D721Med (cell line): ENCODE measurements around the gene NDUFS7.

Experiments used
- DNase-seq: peaks from one replicate; pipeline ENCODE4 v3.0.0; 2011; ENCODE audit warnings: low spot score; ENCODE audit not compliant: insufficient read length
- FAIRE-seq: peaks from 2 replicates; lab custom pipeline; 2011; peaks lifted over from hg19 to GRCh38; lab: Jason Lieb, UNC
- TF ChIP-seq, protein P1 (sequence below): IDR thresholded peaks from 2 replicates; pipeline ENCODE4 v1.5.1; 2012; ENCODE audit warnings: mild to moderate bottlenecking, control low read depth; ENCODE audit not compliant: insufficient read depth; ENCODE audit errors: missing control alignments

NDUFS7 gene

DNA sequence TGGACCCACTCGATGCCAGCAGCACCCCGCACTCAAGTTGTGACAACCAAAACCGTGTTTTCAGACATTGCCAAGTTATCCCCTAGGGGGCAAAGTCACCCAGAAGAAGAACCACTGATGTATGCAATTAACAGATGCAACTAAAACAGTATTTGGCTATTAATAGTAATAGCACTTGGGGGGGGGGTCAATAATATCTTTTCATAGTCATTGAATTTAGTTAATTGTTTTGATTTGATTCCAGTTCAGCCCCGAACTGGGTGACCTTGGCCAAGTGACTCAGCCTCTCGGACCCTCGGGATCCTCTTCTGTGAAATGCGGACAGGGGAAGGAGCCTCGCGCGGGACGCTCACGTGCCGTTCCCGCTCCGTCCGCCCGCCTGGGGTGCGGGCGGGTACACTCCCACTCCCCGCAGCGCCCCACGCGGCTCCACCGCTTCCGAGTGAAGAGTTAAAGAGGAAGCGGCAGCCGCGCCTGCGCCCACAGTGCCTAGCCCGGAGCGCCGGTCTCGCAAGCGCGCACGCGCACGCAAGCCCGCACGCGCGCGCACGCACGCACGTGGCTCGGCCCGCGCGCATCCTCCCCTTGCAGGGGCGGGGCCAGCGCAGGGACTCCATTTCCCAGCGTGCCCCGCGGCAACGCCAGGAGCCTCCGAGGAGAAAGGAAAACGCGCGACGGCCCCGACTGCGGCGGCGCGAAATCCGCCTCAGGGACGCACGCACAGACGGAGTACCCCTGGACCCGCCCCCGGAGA is 23.2 kb downstream of the NDUFS7 start:
- TF ChIP-seq, protein P1, sequence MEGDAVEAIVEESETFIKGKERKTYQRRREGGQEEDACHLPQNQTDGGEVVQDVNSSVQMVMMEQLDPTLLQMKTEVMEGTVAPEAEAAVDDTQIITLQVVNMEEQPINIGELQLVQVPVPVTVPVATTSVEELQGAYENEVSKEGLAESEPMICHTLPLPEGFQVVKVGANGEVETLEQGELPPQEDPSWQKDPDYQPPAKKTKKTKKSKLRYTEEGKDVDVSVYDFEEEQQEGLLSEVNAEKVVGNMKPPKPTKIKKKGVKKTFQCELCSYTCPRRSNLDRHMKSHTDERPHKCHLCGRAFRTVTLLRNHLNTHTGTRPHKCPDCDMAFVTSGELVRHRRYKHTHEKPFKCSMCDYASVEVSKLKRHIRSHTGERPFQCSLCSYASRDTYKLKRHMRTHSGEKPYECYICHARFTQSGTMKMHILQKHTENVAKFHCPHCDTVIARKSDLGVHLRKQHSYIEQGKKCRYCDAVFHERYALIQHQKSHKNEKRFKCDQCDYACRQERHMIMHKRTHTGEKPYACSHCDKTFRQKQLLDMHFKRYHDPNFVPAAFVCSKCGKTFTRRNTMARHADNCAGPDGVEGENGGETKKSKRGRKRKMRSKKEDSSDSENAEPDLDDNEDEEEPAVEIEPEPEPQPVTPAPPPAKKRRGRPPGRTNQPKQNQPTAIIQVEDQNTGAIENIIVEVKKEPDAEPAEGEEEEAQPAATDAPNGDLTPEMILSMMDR: no peak
- DNase-seq (peak; percentile 96), FAIRE-seq (no peak)

- DNase-seq: no peak
- no peak for FAIRE-seq
- TF ChIP-seq, protein P1: no peak
Observed at GRCh38 chr19:1407528-1408299, 24.0 kb downstream of the NDUFS7 start, which contains the start of gene DAZAP1. Gene DAZAP1 (plus strand): TSS chr19:1407586. CDS start chr19:1407774, 188 bp downstream.

GRCh38 chr19:1408300-1409203 is 24.8 kb downstream of the NDUFS7 start:
- no peak for DNase-seq
- TF ChIP-seq, protein P1: no peak

GRCh38 chr19:1409204-1410005 is 25.7 kb downstream of the NDUFS7 start:
- TF ChIP-seq, protein P1: no peak
- FAIRE-seq: no peak
- DNase-seq: no peak

More at GRCh38 chr19:1408300-1409203, 24.8 kb downstream of the NDUFS7 start:
- FAIRE-seq: no peak

DNA sequence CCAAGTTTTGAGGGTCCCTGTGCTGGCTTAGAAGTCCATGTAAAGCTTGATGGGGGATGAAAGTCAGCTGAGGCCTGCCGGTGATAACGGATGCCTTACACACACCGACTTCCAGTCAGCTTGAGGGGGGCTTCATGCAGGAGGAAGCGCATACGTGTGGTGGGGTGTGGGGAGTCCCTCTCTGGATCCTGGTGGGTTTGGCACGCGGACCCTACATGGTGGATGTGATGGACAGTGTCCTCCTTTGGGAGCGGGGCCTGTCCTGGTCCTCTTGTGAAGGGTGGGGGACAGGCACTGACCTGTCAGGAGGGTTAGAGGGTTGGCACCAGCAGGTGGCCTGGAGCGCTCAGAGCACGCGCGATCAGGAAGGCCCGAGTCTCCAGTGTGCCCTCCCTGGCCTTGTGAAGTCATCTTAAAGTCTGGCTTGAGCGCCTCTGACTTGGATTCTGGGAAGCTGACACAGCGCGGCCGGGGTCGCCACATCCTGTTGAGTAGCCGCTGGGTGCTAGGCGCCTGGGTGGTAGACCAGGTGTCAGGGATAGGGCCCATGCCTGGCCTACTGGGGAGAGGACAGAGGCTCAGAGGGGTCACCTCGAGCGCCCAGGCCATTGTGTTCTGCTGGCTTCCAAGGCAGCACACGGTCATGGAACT is 26.6 kb downstream of the NDUFS7 start:
- FAIRE-seq (no peak), DNase-seq (no peak)
- TF ChIP-seq, protein P1: no peak

DNA sequence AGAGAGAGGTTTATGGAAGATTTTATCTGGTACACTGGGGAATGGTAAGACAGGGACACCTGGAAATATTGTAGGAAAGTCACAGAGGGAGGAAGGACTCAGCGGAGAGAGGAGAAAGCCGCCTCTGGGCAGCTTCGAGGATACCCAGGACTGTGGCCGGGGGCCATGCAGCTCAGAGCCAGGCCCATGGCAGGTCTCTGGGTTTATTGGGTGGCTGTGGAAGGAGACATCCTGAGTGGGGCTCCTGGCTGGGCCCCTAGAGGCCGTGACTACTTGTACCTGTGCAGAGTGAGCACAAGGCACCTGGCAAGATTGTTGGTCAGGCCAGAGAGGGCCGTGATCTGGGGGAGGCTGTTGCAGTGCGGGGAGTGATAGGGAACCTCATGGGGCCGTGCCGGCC is 27.1 kb downstream of the NDUFS7 start:
- no peak for DNase-seq
- no peak for FAIRE-seq
- TF ChIP-seq, protein P1: no peak
